ENCODE data around the gene ZNF583. TPM values are rescaled to one million over a fixed set of nuclear protein-coding genes. Genes with fewer than 3 reads are reported as not detected.

The ZNF583 gene
- total RNA-seq, 4 donors from 2014 or later, result 1.3 to 3.6 (median 3.3) TPM

- Histone ChIP-seq H3K4me3 (no peak overlapping the region), H3K27me3 (no peaks in the 10 kb centered on the region), H3K27ac (no peak overlapping the region), H3K9me3 (peaks cover 0 to 100% (median 35%) of the 10 kb centered on the region in 4 donors), H3K4me1 (no peaks in the 10 kb centered on the region), H3K36me3 (peaks cover 0 to 42% (median 0%) of the 10 kb centered on the region in 3 donors)
- DNase-seq, result no peak
- no peak for TF ChIP-seq POLR2A (IDR thresholded peaks at IDR 0.05)
- TF ChIP-seq, protein P1, sequence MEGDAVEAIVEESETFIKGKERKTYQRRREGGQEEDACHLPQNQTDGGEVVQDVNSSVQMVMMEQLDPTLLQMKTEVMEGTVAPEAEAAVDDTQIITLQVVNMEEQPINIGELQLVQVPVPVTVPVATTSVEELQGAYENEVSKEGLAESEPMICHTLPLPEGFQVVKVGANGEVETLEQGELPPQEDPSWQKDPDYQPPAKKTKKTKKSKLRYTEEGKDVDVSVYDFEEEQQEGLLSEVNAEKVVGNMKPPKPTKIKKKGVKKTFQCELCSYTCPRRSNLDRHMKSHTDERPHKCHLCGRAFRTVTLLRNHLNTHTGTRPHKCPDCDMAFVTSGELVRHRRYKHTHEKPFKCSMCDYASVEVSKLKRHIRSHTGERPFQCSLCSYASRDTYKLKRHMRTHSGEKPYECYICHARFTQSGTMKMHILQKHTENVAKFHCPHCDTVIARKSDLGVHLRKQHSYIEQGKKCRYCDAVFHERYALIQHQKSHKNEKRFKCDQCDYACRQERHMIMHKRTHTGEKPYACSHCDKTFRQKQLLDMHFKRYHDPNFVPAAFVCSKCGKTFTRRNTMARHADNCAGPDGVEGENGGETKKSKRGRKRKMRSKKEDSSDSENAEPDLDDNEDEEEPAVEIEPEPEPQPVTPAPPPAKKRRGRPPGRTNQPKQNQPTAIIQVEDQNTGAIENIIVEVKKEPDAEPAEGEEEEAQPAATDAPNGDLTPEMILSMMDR (IDR thresholded peaks at IDR 0.05), result no peak
These were observed 19.3 kb downstream of the ZNF583 start for GRCh38 chr19:56423276-56423984.

DNA sequence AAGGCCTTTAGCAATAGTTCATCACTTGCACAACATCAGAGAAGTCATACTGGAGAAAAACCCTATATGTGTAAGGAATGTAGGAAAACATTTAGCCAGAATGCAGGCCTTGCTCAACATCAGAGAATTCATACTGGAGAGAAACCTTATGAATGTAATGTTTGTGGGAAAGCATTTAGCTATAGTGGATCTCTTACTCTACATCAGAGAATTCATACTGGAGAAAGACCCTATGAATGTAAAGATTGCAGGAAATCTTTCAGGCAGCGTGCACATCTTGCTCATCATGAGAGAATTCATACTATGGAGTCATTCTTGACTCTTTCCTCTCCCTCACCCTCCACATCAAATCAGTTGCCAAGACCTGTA lies 19.8 kb downstream of the ZNF583 start:
- Histone ChIP-seq H3K27me3 (no peaks in the 10 kb centered on the region), H3K36me3 (peaks cover 0 to 40% (median 0%) of the 10 kb centered on the region in 3 donors), H3K4me1 (no peaks in the 10 kb centered on the region), H3K9me3 (peaks cover 0 to 100% (median 35%) of the 10 kb centered on the region in 4 donors), H3K4me3 (no peak overlapping the region), H3K27ac (no peak overlapping the region)
- no peak for DNase-seq
- TF ChIP-seq POLR2A (IDR thresholded peaks at IDR 0.05), result no peak
- TF ChIP-seq, protein P1 (IDR thresholded peaks at IDR 0.05), result no peak

DNA sequence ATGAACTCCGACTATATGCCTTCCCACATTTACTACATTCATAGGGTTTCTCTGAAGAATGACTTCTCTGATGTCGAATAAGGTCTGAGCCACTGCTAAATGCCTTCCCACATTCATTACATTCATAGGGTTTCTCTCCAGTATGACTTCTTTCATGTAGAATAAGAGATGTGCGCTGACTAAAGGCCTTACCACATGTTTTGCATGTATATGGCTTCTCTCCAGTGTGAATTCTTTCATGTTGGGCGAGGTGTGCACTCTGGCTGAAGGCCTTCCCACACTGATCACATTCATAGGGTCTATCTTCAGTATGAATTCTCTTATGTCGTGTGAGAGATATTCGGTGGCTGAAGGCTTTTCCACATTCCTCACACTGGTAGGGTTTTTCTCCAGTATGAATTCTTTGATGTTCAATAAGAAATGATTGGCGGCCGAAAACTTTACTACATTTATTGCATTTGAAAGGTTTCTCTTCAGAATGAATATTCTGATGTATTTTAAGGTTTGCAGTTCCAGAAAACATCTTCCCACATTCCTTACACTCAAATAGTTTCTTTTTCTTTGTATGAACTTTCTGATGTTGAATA lies 37.2 kb downstream of the ZNF583 start:
- no peak for TF ChIP-seq POLR2A (IDR thresholded peaks at IDR 0.05)
- TF ChIP-seq, protein P1 (IDR thresholded peaks at IDR 0.05), result no peak
- no peaks in the 10 kb centered on the region for H3K36me3 ChIP-seq
- DNase-seq, result no peak
- H3K4me3 ChIP-seq, result no peak overlapping the region
- no peaks in the 10 kb centered on the region for H3K27me3 ChIP-seq
- H3K27ac ChIP-seq, result no peak overlapping the region
- peaks cover 0 to 83% (median 12%) of the 10 kb centered on the region in 4 donors for H3K9me3 ChIP-seq
- H3K4me1 ChIP-seq, result no peaks in the 10 kb centered on the region

GRCh38 chr19:56474308-56474707 lies 70.2 kb downstream of the ZNF583 start:
- no peak for TF ChIP-seq POLR2A (IDR thresholded peaks at IDR 0.05)
- TF ChIP-seq, protein P1 (IDR thresholded peaks at IDR 0.05), result no peak
- H3K9me3 ChIP-seq, result peaks cover 0 to 30% (median 9%) of the 10 kb centered on the region in 4 donors
- H3K4me3 ChIP-seq, result no peak overlapping the region
- H3K36me3 ChIP-seq, result peaks cover 0 to 9% (median 0%) of the 10 kb centered on the region in 3 donors
- no peak overlapping the region for H3K27ac ChIP-seq
- DNase-seq, result no peak
- H3K27me3 ChIP-seq, result no peaks in the 10 kb centered on the region
- peaks cover 0 to 5% (median 0%) of the 10 kb centered on the region in 4 donors for H3K4me1 ChIP-seq

DNA sequence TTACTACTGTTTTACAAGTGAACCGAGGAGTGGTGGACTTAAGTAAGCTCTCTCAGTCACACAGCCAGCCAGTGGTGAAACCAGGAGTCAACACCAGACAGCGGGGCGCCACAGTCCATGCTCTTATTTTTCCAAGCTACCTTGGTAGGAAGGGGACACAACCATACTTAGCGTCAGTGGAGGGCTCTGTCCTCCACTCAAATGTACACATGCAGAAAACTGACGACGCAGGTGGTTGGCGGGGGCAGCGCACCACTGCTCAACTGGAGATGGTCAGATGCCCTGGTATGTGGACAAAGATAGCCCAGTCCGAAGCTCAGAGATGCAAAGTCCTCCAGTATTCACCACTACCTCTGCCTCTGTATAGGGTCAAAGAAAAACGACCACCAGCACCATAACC lies 72.0 kb downstream of the ZNF583 start:
- H3K4me1 ChIP-seq, result peaks cover 0 to 5% (median 0%) of the 10 kb centered on the region in 4 donors
- H3K9me3 ChIP-seq, result peaks cover 0 to 19% (median 8%) of the 10 kb centered on the region in 4 donors
- no peak overlapping the region for H3K27ac ChIP-seq
- H3K4me3 ChIP-seq, result no peak overlapping the region
- no peak for TF ChIP-seq POLR2A (IDR thresholded peaks at IDR 0.05)
- TF ChIP-seq, protein P1 (IDR thresholded peaks at IDR 0.05), result no peak
- DNase-seq, result no peak
- no peaks in the 10 kb centered on the region for H3K27me3 ChIP-seq
- H3K36me3 ChIP-seq, result peaks cover 0 to 9% (median 0%) of the 10 kb centered on the region in 3 donors

Other genes starting within 250 kb of the ZNF583 start
- gene GALP, start 228.3 kb upstream of the ZNF583 start, total RNA-seq, result not detected
- gene ZSCAN5B, start 206.5 kb upstream of the ZNF583 start, total RNA-seq, result not detected
- not detected for gene ZSCAN5C, start 202.1 kb upstream of the ZNF583 start, total RNA-seq
- gene EDDM13, start 131.6 kb upstream of the ZNF583 start, total RNA-seq, result not detected
- 10 to 100 TPM; 14.9 to 19.0 (median 15.3) TPM for gene ZSCAN5A, start 89.5 kb upstream of the ZNF583 start, total RNA-seq
- gene ZNF582, start 10.8 kb upstream of the ZNF583 start, total RNA-seq, result 10 to 100 TPM in 1 of 4 donors, 1 to 10 TPM in 3; 1.9 to 10.7 (median 3.0) TPM
- gene ZNF667, start 73.0 kb downstream of the ZNF583 start, total RNA-seq, result under 1 TPM in 2 of 4 donors, not detected in 2; 0.54 to 0.95 TPM
- gene ZNF471, start 103.5 kb downstream of the ZNF583 start, total RNA-seq, result 1 to 10 TPM; 1.1 to 7.4 (median 2.1) TPM
- 10 to 100 TPM in 1 of 4 donors, 1 to 10 TPM in 3; 3.9 to 28.9 (median 8.1) TPM for gene ZFP28, start 134.6 kb downstream of the ZNF583 start, total RNA-seq
- gene ZNF470, start 163.1 kb downstream of the ZNF583 start, total RNA-seq, result 1 to 10 TPM in 3 of 4 donors, under 1 TPM in 1; 0.53 to 7.4 (median 3.0) TPM
- 1 to 10 TPM; 3.0 to 7.5 (median 6.8) TPM for gene ZNF71, start 191.0 kb downstream of the ZNF583 start, total RNA-seq
- gene SMIM17, start 238.8 kb downstream of the ZNF583 start, total RNA-seq, result 1 to 10 TPM in 1 of 4 donors, not detected in 3; 2.1 TPM